Liver (tissue), 3 donors: ENCODE results near the gene BTG2.

Experiments used
- EGR1 ChIP-seq, 2 donors: IDR thresholded peaks; 2 replicates each; pipeline ENCODE4 v1.6.1; 2016 to 2018; ENCODE audit warnings: antibody characterized with exemption in 2 of 2, low read depth in 2 of 2
- GABPA ChIP-seq, 2 donors: IDR thresholded peaks in 1 of 2; conservative IDR thresholded peaks in 1 of 2; 2 replicates each; pipeline ENCODE4 v1.6.1; 2016; ENCODE audit warnings: antibody characterized with exemption in 2 of 2, mild to moderate bottlenecking in 1 of 2, moderate library complexity in 1 of 2
- HNF4A ChIP-seq, 2 donors: conservative IDR thresholded peaks; 2 replicates each; pipeline ENCODE4 v1.6.1; 2016; ENCODE audit warnings: antibody characterized with exemption in 2 of 2, mild to moderate bottlenecking in 2 of 2
- JUND ChIP-seq, 2 donors: IDR thresholded peaks; 2 replicates each; pipeline ENCODE4 v1.6.1; 2016; ENCODE audit warnings: antibody characterized with exemption in 2 of 2
- RAD21 ChIP-seq, 2 donors: IDR thresholded peaks; 2 replicates each; pipeline ENCODE4 v1.6.1; 2016; ENCODE audit warnings: antibody characterized with exemption in 2 of 2, mild to moderate bottlenecking in 2 of 2
- RXRA ChIP-seq, 2 donors: IDR thresholded peaks; 2 replicates each; pipeline ENCODE4 v1.6.1; 2017 to 2018; ENCODE audit warnings: antibody characterized with exemption in 2 of 2, mild to moderate bottlenecking in 1 of 2
- SP1 ChIP-seq: IDR thresholded peaks from 2 replicates; pipeline ENCODE4 v1.6.1; 2018; ENCODE audit warnings: antibody characterized with exemption, mild to moderate bottlenecking
- TAF1 ChIP-seq: conservative IDR thresholded peaks from 2 replicates; pipeline ENCODE4 v1.6.1; 2016; ENCODE audit warnings: antibody characterized with exemption, mild to moderate bottlenecking
- YY1 ChIP-seq: IDR thresholded peaks from 2 replicates; pipeline ENCODE4 v1.6.1; 2016; ENCODE audit warnings: antibody characterized with exemption, mild to moderate bottlenecking
- TF ChIP-seq, protein P1 (sequence below): fragments of 150-350 bp; IDR thresholded peaks from 2 replicates; pipeline ENCODE4 v1.5.1; 2017; ENCODE audit warnings: improper control_type of control experiment, low read depth, low read length; ENCODE audit not compliant: missing input control
- TF ChIP-seq, protein P2 (sequence below): IDR thresholded peaks from 2 replicates; pipeline ENCODE4 v1.6.1; 2016; ENCODE audit warnings: antibody characterized with exemption
- TF ChIP-seq, protein P3 (sequence below): IDR thresholded peaks from 2 replicates; pipeline ENCODE4 v1.6.1; 2016; ENCODE audit warnings: antibody characterized with exemption
- TF ChIP-seq, protein P4 (sequence below): IDR thresholded peaks from 2 replicates; pipeline ENCODE4 v1.6.1; 2016; ENCODE audit warnings: antibody characterized with exemption, mild to moderate bottlenecking
- TF ChIP-seq, protein P5 (sequence below): IDR thresholded peaks from 2 replicates; pipeline ENCODE4 v1.6.1; 2016; ENCODE audit warnings: antibody characterized with exemption
- donor health status: healthy.
- donor health status: healthy.

DNA sequence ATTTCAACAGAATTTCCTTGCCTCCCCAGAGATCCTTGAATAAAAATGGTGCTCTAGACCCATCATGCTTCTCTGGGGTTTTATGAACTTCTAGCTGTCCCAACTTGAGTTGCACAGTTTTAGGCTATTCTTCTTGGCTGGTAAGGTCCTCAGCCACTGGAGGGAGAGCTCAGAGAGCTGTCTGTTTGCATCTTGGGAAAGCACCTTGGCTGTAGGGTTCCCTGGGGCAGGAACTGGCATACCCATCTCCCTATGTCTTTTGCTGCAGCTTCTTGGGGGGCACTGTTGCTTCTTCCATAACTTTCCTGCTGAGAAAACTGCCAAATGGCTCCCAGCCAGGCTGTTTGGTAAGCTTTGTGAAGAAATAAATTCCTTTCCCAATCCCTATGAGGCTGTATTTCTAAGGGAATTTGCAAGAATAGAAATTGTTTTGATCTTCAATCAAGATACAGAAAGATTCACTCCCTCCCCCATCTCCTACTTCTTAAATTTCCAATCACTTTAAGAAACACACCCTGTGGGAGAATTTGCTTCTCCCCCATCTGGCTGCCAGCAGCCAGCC, 53.8 kb downstream of the BTG2 start:
- TF ChIP-seq, protein P1, sequence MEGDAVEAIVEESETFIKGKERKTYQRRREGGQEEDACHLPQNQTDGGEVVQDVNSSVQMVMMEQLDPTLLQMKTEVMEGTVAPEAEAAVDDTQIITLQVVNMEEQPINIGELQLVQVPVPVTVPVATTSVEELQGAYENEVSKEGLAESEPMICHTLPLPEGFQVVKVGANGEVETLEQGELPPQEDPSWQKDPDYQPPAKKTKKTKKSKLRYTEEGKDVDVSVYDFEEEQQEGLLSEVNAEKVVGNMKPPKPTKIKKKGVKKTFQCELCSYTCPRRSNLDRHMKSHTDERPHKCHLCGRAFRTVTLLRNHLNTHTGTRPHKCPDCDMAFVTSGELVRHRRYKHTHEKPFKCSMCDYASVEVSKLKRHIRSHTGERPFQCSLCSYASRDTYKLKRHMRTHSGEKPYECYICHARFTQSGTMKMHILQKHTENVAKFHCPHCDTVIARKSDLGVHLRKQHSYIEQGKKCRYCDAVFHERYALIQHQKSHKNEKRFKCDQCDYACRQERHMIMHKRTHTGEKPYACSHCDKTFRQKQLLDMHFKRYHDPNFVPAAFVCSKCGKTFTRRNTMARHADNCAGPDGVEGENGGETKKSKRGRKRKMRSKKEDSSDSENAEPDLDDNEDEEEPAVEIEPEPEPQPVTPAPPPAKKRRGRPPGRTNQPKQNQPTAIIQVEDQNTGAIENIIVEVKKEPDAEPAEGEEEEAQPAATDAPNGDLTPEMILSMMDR: no peak
- TF ChIP-seq EGR1 (IDR thresholded peaks at IDR 0.05; ENCODE audit: low read depth in 2 of 2): no peak
- TF ChIP-seq RAD21 (IDR thresholded peaks at IDR 0.05): no peak
- TF ChIP-seq TAF1: no peak
- no peak for TF ChIP-seq RXRA (IDR thresholded peaks at IDR 0.05)
- TF ChIP-seq, protein P2, sequence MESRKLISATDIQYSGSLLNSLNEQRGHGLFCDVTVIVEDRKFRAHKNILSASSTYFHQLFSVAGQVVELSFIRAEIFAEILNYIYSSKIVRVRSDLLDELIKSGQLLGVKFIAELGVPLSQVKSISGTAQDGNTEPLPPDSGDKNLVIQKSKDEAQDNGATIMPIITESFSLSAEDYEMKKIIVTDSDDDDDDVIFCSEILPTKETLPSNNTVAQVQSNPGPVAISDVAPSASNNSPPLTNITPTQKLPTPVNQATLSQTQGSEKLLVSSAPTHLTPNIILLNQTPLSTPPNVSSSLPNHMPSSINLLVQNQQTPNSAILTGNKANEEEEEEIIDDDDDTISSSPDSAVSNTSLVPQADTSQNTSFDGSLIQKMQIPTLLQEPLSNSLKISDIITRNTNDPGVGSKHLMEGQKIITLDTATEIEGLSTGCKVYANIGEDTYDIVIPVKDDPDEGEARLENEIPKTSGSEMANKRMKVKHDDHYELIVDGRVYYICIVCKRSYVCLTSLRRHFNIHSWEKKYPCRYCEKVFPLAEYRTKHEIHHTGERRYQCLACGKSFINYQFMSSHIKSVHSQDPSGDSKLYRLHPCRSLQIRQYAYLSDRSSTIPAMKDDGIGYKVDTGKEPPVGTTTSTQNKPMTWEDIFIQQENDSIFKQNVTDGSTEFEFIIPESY: no peak
- TF ChIP-seq, protein P3, sequence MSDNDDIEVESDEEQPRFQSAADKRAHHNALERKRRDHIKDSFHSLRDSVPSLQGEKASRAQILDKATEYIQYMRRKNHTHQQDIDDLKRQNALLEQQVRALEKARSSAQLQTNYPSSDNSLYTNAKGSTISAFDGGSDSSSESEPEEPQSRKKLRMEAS: no peak
- TF ChIP-seq, protein P4, sequence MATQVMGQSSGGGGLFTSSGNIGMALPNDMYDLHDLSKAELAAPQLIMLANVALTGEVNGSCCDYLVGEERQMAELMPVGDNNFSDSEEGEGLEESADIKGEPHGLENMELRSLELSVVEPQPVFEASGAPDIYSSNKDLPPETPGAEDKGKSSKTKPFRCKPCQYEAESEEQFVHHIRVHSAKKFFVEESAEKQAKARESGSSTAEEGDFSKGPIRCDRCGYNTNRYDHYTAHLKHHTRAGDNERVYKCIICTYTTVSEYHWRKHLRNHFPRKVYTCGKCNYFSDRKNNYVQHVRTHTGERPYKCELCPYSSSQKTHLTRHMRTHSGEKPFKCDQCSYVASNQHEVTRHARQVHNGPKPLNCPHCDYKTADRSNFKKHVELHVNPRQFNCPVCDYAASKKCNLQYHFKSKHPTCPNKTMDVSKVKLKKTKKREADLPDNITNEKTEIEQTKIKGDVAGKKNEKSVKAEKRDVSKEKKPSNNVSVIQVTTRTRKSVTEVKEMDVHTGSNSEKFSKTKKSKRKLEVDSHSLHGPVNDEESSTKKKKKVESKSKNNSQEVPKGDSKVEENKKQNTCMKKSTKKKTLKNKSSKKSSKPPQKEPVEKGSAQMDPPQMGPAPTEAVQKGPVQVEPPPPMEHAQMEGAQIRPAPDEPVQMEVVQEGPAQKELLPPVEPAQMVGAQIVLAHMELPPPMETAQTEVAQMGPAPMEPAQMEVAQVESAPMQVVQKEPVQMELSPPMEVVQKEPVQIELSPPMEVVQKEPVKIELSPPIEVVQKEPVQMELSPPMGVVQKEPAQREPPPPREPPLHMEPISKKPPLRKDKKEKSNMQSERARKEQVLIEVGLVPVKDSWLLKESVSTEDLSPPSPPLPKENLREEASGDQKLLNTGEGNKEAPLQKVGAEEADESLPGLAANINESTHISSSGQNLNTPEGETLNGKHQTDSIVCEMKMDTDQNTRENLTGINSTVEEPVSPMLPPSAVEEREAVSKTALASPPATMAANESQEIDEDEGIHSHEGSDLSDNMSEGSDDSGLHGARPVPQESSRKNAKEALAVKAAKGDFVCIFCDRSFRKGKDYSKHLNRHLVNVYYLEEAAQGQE: no peak
- TF ChIP-seq GABPA (IDR thresholded peaks at IDR 0.05 in 1 of 2, conservative IDR thresholded peaks at IDR 0.05 in 1 of 2): no peak
- TF ChIP-seq HNF4A (conservative IDR thresholded peaks at IDR 0.05): no peak
- TF ChIP-seq YY1: no peak
- TF ChIP-seq JUND (IDR thresholded peaks at IDR 0.05): no peak
- TF ChIP-seq, protein P5, sequence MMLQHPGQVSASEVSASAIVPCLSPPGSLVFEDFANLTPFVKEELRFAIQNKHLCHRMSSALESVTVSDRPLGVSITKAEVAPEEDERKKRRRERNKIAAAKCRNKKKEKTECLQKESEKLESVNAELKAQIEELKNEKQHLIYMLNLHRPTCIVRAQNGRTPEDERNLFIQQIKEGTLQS: no peak
- TF ChIP-seq SP1: no peak
